Measurements from ENCODE around the gene NPIPB2. TPM values are rescaled to one million over a fixed set of nuclear protein-coding genes. Genes with fewer than 3 reads are reported as not detected.
A peak's percentile ranks its signal among the peaks of the same experiment; 100 is the strongest.

NPIPB2 gene
- total RNA-seq, 1 donor from 2014 or later, result 10.3 TPM

GRCh38 chr16:11915114-11915643 is 26.7 kb downstream of the NPIPB2 start:
- Histone ChIP-seq H3K4me2 (ENCODE audit: low read length) (peak overlapping the region; percentile 95), H3K79me2 (ENCODE audit: insufficient read depth, low read length) (peaks cover 53% of the 10 kb centered on the region), H2AFZ (ENCODE audit: low read depth, low read length) (peak overlapping the region; percentile 74), H3K4me1 (ENCODE audit: insufficient read depth, low read length) (peaks cover 20% of the 10 kb centered on the region), H3K9ac (ENCODE audit: low read length) (peak overlapping the region; percentile 96), H3K9me3 (ENCODE audit: insufficient read depth, low read depth, low read length) (no peaks in the 10 kb centered on the region), H3K4me3 (ENCODE audit: insufficient read depth, low read depth, low read length) (peak overlapping the region; percentile 84), H4K20me1 (ENCODE audit: insufficient read depth, low read length) (peaks cover 44% of the 10 kb centered on the region), H3K36me3 (ENCODE audit: insufficient read depth, low read length) (no peaks in the 10 kb centered on the region), H3K27me3 (ENCODE audit: insufficient read depth, low read length) (peaks cover 5% of the 10 kb centered on the region), H3K27ac (ENCODE audit: low read depth, low read length) (peak overlapping the region; percentile 85)
- Mint-ChIP-seq H3K27ac (ENCODE audit: unreplicated experiment) (no peak overlapping the region), H3K4me1 (ENCODE audit: low read depth, unreplicated experiment) (peaks cover 28% of the 10 kb centered on the region), H3K4me3 (ENCODE audit: unreplicated experiment) (peak overlapping the region; percentile 98), H3K36me3 (ENCODE audit: low read depth, unreplicated experiment) (no peaks in the 10 kb centered on the region), H3K27me3 (ENCODE audit: low read depth, unreplicated experiment) (no peaks in the 10 kb centered on the region), H3K9me3 (ENCODE audit: unreplicated experiment) (no peaks in the 10 kb centered on the region)
- no peak for DNase-seq (ENCODE audit: low read depth)
- TF ChIP-seq CTCF (IDR thresholded peaks at IDR 0.05; ENCODE audit: insufficient read depth, low read depth, low read length) (no peak), EZH2 (IDR thresholded peaks at IDR 0.05; ENCODE audit: insufficient read depth, low read length) (no peak)
- FAIRE-seq, result no peak

- H3K36me3 ChIP-seq (ENCODE audit: insufficient read depth, low read length), result no peaks in the 10 kb centered on the region
- FAIRE-seq, result no peak
- peaks cover 60% of the 10 kb centered on the region for H3K79me2 ChIP-seq (ENCODE audit: insufficient read depth, low read length)
- no peak for TF ChIP-seq CTCF (IDR thresholded peaks at IDR 0.05; ENCODE audit: insufficient read depth, low read depth, low read length)
- TF ChIP-seq EZH2 (IDR thresholded peaks at IDR 0.05; ENCODE audit: insufficient read depth, low read length), result no peak
- peaks cover 51% of the 10 kb centered on the region for H4K20me1 ChIP-seq (ENCODE audit: insufficient read depth, low read length)
- peak overlapping the region; percentile 96 for H3K9ac ChIP-seq (ENCODE audit: low read length)
- H3K27me3 ChIP-seq (ENCODE audit: insufficient read depth, low read length), result peaks cover 4% of the 10 kb centered on the region
- peaks cover 20% of the 10 kb centered on the region for H3K4me1 ChIP-seq (ENCODE audit: insufficient read depth, low read length)
- peak overlapping the region; percentile 66 for H3K27ac Mint-ChIP-seq (ENCODE audit: unreplicated experiment)
- peak; percentile 14 for DNase-seq (ENCODE audit: low read depth)
- H3K4me1 Mint-ChIP-seq (ENCODE audit: low read depth, unreplicated experiment), result peaks cover 30% of the 10 kb centered on the region
- H3K4me3 ChIP-seq (ENCODE audit: insufficient read depth, low read depth, low read length), result peak overlapping the region; percentile 84
- H3K27ac ChIP-seq (ENCODE audit: low read depth, low read length), result peak overlapping the region; percentile 85
- H3K4me3 Mint-ChIP-seq (ENCODE audit: unreplicated experiment), result peak overlapping the region; percentile 98
- no peaks in the 10 kb centered on the region for H3K9me3 ChIP-seq (ENCODE audit: insufficient read depth, low read depth, low read length)
- no peaks in the 10 kb centered on the region for H3K36me3 Mint-ChIP-seq (ENCODE audit: low read depth, unreplicated experiment)
- no peaks in the 10 kb centered on the region for H3K27me3 Mint-ChIP-seq (ENCODE audit: low read depth, unreplicated experiment)
- H3K4me2 ChIP-seq (ENCODE audit: low read length), result peak overlapping the region; percentile 95
- no peaks in the 10 kb centered on the region for H3K9me3 Mint-ChIP-seq (ENCODE audit: unreplicated experiment)
- peak overlapping the region; percentile 74 for H2AFZ ChIP-seq (ENCODE audit: low read depth, low read length)
These were observed 27.4 kb downstream of the NPIPB2 start for GRCh38 chr16:11914210-11915113.
